ENCODE results near the gene ATOSA. TPM values are rescaled to one million over a fixed set of nuclear protein-coding genes. Genes with fewer than 3 reads are reported as not detected.

The ATOSA gene
- total RNA-seq, 1 donor from 2014 or later: 36.0 TPM

- DNase-seq (ENCODE audit: extremely low read depth, low read depth, low spot score): no peak
Observed at GRCh38 chr15:52652984-52653383, 26.2 kb downstream of the ATOSA start.

DNA sequence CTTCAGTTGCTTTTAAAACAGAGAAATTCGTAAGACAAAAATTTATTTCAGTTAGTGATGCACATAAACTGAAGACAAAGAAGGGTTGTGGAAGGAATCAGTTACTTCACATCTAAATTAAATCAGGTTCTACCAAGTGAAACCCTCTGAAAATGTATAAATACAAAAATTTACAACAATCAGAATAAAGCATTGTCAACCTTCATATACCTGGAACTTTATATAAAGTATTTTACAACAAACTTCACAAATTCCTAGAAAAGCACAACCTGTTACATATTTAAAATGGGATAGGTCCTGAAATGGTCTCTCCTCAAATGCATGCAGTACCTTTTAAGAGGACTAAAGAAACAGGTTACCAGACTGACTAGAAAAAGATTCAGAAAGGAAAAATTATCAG lies 26.9 kb downstream of the ATOSA start:
- DNase-seq (ENCODE audit: extremely low read depth, low read depth, low spot score): no peak

GRCh38 chr15:52651868-52652267 lies 27.3 kb downstream of the ATOSA start:
- peak; percentile 70 for DNase-seq (ENCODE audit: extremely low read depth, low read depth, low spot score)

- no peak for DNase-seq (ENCODE audit: extremely low read depth, low read depth, low spot score)
Observed at GRCh38 chr15:52651114-52651513, 28.1 kb downstream of the ATOSA start.

DNA sequence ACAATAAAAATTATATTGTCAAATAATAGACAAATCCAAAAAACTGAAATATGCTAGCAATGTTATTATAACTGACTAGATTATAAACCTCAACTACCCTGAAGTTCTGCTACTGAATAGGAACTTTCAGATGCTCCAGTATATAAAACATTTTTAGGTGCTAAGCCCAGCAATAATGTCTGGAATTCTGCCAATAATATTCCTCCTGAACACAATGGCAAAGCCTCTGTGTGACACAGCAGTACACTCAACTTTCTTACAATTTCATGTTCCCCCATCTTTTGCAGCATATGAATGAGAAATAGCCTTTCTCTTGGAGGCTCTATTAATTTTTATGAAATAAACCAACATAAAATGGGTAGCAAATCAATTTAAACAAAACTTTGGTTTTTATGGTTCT lies 29.5 kb downstream of the ATOSA start:
- no peak for DNase-seq (ENCODE audit: extremely low read depth, low read depth, low spot score)

GRCh38 chr15:52645916-52646315 lies 33.3 kb downstream of the ATOSA start:
- no peak for DNase-seq (ENCODE audit: extremely low read depth, low read depth, low spot score)

- no peak for DNase-seq (ENCODE audit: extremely low read depth, low read depth, low spot score)
Observed at GRCh38 chr15:52642386-52643361, 36.5 kb downstream of the ATOSA start.

- no peak for DNase-seq (ENCODE audit: extremely low read depth, low read depth, low spot score)
Observed at GRCh38 chr15:52636459-52636858, 42.7 kb downstream of the ATOSA start.

- DNase-seq (ENCODE audit: extremely low read depth, low read depth, low spot score): no peak
Observed at GRCh38 chr15:52635908-52636307, 43.3 kb downstream of the ATOSA start.

Other genes starting within 250 kb of the ATOSA start
- 50.9 and 70.9 TPM in 2 replicates for gene MYO5A, start 150.5 kb downstream of the ATOSA start, total RNA-seq
- gene ARPP19, start 110.4 kb downstream of the ATOSA start, total RNA-seq: 122 and 126 TPM in 2 replicates
- gene ONECUT1, start 110.9 kb upstream of the ATOSA start, total RNA-seq: not detected in 2 replicates

Measured in glomerular endothelial cell (primary cell).